Stimulated activated CD4-positive, alpha-beta T cell treated with anti-CD3 and anti-CD28 coated beads, TNF-alpha, amount 100 ng/mL, for 24 hours (primary cell): Measurements from ENCODE around the gene ILK.
A peak's percentile ranks its signal among the peaks of the same experiment; 100 is the strongest.

ENCODE experiments used
- DNase-seq, 3 experiments: peaks; one replicate each; pipeline ENCODE4 v3.0.0-alpha.2; 2020; ENCODE audit warnings: low read depth in 3 of 3

Gene ILK

GRCh38 chr11:6636480-6636879 is 32.9 kb downstream of the ILK start:
- DNase-seq, result no peak

GRCh38 chr11:6637871-6638270 is 34.3 kb downstream of the ILK start:
- DNase-seq, result no peak

- no peak for DNase-seq
Measured at GRCh38 chr11:6638429-6638828, 34.9 kb downstream of the ILK start.

GRCh38 chr11:6640036-6640984 is 36.7 kb downstream of the ILK start:
- no peak for DNase-seq

GRCh38 chr11:6640985-6641701 is 37.6 kb downstream of the ILK start:
- no peak for DNase-seq

GRCh38 chr11:6642957-6643356 is 39.4 kb downstream of the ILK start:
- DNase-seq, result no peak

GRCh38 chr11:6646071-6646470 is 42.5 kb downstream of the ILK start:
- DNase-seq, result no peak

GRCh38 chr11:6646576-6646917 is 43.0 kb downstream of the ILK start:
- DNase-seq, result no peak

GRCh38 chr11:6646918-6647679 is 43.5 kb downstream of the ILK start:
- no peak for DNase-seq

- DNase-seq, result no peak
Measured at GRCh38 chr11:6647836-6648235, 44.3 kb downstream of the ILK start.

- DNase-seq, result no peak
Measured at GRCh38 chr11:6648501-6648900, 44.9 kb downstream of the ILK start.

- no peak for DNase-seq
Measured at GRCh38 chr11:6650104-6650503, 46.5 kb downstream of the ILK start.

GRCh38 chr11:6650980-6651379 is 47.4 kb downstream of the ILK start:
- DNase-seq, result peak in 1 of 3 experiments; percentile 30

- DNase-seq, result no peak
Measured at GRCh38 chr11:6652182-6652581, 48.6 kb downstream of the ILK start.

- DNase-seq, result no peak
Measured at GRCh38 chr11:6653097-6653496, 49.5 kb downstream of the ILK start.

GRCh38 chr11:6653656-6654055 is 50.1 kb downstream of the ILK start:
- DNase-seq, result no peak

GRCh38 chr11:6654281-6655019 is 50.9 kb downstream of the ILK start:
- DNase-seq, result no peak

GRCh38 chr11:6655020-6655789 is 51.6 kb downstream of the ILK start:
- no peak for DNase-seq

- DNase-seq, result no peak
Measured at GRCh38 chr11:6655790-6656583, 52.4 kb downstream of the ILK start, which contains the start of gene DCHS1. Gene DCHS1, minus strand, starts transcription at chr11:6655809. Its CDS starts 14,196 bp downstream, at chr11:6641613.

- no peak for DNase-seq
Measured at GRCh38 chr11:6656584-6656915, 53.0 kb downstream of the ILK start.
